CD4-positive, alpha-beta T cell treated with Interleukin-4 for 1 hour (primary cell): ENCODE measurements around the gene SLC46A2.

Source experiments
- DNase-seq, 2 donors: peaks; one replicate each; pipeline ENCODE4 v3.0.0-alpha.2; 2020 to 2022

Gene SLC46A2

GRCh38 chr9:112890106-112891081, at the start of gene SLC46A2:
Gene SLC46A2 (minus strand): TSS chr9:112890876. CDS start chr9:112890681, 195 bp downstream.
- DNase-seq, result peak in 1 of 2 donors; percentile 30

DNA sequence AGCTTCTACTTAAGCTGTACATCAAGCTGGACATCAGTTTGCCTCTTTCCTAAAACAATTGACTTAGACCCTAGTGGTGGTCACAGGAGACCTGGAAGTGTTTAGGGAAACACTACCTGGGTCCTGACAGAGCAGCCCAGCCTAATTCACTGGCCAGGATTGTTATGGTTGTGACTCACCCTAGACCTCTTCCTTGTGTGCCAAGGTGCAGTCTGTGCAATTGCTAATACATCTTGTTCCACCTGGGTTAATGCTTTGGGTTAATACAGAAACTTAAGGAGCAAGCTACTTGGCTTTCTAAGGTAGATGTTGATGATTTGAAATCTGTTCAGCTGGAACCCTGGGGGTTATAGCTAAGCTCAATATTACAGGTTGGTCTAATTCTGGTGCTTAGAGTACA, 48.7 kb upstream of the SLC46A2 start:
- DNase-seq, result no peak

- DNase-seq, result no peak
Observed at GRCh38 chr9:112933696-112934095, 43.0 kb upstream of the SLC46A2 start.

DNA sequence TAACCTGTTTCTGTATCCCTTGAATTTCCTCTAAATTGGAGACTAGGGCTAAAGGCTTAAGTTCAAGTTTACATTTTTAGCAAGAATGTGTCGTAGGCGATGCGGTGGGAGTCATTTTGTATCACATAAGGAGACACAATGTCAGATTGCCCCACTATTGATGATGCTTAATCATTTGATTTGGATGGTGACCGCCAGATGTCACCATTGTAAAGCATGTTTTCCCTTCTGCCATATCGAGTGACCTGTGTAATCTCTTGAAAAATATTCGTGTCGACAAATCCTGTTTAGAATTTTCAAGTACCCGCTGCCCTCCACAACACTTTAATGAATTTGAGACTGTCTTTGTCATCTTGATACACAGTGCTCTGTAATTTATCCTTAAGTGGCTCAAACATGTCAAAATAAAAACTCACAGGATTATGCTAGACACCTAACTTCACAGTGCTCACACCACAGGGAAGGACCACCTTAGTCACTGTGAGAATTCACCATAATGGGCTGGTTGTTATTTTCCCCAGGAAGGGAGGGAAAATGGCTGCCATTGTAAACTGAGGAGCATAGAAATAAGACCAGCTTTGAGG, 34.5 kb upstream of the SLC46A2 start:
- DNase-seq, result peak in 1 of 2 donors; percentile 7

GRCh38 chr9:112921549-112921948, 30.9 kb upstream of the SLC46A2 start:
- no peak for DNase-seq

DNA sequence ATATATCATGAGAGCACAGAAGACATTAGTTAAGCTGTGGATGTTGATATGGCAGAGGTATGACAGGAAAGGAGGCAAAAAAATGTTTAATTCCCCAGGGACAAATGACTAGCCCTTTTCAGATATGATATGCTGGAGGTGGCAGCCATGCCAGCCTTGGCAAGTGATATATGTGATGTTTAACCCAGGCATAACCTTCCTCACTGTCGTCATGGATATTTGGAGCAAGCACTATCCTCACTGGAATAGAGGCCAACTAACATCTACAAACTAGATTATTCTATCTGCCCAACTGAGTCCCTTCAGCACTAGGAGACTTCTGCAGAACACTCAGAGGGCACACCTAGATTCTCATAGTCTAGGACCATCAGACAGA, 27.3 kb upstream of the SLC46A2 start:
- DNase-seq, result no peak

DNA sequence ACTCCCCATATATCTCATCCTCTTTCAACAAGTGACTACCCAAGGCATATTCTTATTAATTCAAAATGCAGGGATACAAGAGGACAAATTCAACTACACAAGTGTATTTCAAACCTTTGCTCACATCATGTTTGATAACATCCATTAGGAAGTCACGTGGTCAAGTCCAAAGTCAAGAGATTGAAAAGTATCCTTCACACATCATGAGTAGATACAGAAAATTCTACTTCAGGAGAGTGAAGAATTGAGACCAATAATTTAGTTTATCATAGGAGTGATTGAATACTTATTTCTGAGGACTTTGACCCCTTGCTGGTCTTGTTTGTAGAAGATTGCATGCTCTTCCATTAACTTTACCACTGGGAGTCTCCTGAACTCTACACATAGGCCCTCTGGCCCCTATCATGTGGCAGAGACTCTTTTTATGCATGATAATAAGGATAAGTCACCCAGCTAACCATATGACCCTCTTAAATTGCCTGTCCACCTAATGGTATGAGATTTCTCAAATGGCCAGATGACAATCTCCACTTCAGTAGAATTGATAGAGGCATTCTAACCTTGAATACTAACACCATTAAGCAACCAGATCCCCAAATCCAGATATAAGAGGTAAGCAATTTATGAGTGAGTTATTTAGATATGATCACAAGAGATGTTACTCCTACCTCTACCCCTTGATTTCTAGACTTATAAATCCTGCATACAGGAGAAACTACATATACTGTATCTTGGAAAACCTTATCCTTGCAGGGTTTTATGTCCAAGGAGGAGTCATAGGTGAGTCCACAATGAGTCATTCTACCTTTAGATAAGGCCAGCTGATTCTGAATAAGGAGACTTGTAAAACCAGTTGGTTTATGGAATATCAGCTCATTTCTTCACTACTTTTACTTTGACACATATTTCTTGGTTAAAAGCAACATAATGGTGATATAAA, 26.6 kb upstream of the SLC46A2 start:
- no peak for DNase-seq

- DNase-seq, result no peak
Observed at GRCh38 chr9:112914524-112914923, 23.8 kb upstream of the SLC46A2 start.

DNA sequence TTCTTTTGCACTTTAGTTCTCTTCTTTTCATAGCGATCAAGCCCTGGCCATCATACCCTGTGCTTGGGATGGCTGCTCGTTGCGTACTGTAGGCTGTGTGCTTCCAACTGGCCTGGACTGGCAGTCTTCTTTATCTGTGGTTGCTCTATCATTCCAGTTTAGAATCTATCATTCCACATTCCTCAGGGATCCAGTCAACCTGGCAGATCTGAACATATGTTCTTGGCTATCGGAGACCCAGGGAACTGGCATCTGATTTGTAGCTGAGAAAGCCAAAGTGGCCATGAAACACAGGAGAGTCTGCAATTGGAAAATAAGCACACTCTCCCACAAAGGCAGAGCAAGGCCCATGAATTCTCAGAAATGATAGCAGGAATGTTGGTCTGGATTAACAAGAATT, 22.6 kb upstream of the SLC46A2 start:
- no peak for DNase-seq

- no peak for DNase-seq
Observed at GRCh38 chr9:112912636-112913035, 22.0 kb upstream of the SLC46A2 start.

DNA sequence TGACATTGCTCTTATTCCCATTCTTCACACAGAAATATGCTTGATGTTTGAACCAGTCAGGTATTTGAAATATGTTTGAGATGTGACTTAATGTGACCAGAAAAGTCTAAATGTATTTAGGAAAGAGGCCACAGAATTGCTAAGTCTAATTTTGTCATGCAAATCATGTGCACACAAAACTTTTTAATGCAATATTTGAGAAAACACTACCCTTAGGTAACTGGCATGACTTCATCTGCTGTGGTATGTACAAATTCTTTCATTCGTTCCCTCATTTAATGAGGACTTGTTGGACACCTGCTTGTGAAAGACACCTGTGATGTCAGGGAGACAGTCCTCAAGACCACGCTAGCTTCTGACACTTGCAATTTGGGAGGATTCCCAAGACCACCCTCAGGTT, 21.1 kb upstream of the SLC46A2 start:
- no peak for DNase-seq

GRCh38 chr9:112905084-112905483, 14.4 kb upstream of the SLC46A2 start:
- DNase-seq, result no peak

DNA sequence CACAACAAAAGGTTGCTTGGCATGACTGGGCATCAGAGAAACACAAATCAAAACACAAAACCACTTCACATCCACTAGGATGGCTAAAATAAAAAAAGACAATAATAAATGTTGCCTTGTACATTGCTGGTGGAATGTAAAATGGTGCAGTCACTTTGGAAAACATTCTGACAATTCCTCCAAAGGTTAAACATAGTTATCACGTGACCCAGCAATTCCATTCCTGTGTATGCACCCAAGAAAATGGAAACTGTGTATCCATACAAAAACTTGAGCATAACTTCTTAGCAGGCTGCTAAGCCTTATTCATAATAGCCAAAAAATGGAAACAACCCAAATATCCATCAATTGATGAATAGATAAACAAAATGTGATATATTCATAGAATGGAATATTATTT, 10.2 kb upstream of the SLC46A2 start:
- no peak for DNase-seq

GRCh38 chr9:112900488-112900887, 9.8 kb upstream of the SLC46A2 start:
- DNase-seq, result no peak

DNA sequence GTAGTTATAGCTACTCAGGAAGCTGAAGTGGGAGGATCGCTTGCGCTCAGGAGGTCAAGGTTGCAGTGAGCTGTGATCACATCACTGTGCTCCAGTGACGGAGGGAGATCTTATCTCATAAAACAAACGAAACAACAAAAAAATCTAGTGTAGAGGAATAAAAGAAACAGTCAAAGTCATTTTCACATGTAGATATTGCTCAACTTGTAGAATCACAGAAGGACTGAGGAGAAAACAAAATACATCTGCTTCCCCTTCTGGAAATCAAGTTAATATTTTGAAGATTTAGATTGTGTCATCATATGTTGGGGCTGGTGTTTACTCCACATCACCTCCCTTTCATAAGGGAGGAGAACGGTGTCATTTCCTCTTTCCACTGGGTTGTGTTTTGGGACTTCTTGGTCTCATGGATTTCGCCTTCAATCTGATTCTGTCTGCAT, 8.2 kb upstream of the SLC46A2 start:
- no peak for DNase-seq

- DNase-seq, result no peak
Observed at GRCh38 chr9:112896131-112896530, 5.5 kb upstream of the SLC46A2 start.

GRCh38 chr9:112894699-112895098, 4.0 kb upstream of the SLC46A2 start:
- DNase-seq, result no peak

DNA sequence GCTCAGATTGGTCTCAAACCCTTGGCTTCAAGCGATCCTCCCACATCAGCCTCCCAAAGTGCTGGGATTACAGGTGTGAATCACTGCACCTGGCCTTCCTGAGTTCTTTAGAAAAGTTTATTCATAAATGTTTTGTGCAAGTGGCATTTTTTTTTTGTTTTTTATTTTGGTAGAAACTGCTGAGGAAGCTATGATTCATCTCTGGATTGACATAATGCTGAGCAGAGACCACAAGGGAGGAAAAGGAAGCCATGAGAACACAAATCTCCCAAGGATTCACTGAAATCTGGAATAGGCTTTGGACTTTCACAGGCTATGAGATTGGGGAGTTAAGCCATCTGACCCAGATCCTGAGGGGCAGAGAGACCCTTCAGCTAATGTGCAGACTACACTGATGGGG, 3.4 kb upstream of the SLC46A2 start:
- DNase-seq, result no peak

DNA sequence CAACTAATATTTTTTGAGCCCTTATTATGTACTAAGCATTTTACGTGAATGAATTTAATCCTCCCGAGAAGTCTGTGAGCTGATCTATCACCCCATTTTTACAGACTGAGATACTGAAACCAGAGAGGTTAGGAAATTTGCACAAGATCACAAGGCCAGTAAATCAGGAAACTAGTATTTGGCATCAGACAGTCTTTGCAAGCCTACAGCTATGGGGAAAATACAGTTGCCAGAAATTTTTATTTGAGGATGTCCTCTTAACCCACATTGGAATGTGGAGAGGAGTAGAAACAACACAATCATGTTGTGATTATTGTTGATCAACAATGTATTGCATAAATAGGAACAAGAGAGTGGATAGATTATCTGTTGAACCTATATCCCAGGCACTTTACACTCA, 2.3 kb upstream of the SLC46A2 start:
- no peak for DNase-seq

GRCh38 chr9:112891521-112891920, 845 bp upstream of the SLC46A2 start:
- DNase-seq, result no peak

GRCh38 chr9:112887381-112887780, 3.3 kb downstream of the SLC46A2 start:
- DNase-seq, result peak in 1 of 2 donors; percentile 53

DNA sequence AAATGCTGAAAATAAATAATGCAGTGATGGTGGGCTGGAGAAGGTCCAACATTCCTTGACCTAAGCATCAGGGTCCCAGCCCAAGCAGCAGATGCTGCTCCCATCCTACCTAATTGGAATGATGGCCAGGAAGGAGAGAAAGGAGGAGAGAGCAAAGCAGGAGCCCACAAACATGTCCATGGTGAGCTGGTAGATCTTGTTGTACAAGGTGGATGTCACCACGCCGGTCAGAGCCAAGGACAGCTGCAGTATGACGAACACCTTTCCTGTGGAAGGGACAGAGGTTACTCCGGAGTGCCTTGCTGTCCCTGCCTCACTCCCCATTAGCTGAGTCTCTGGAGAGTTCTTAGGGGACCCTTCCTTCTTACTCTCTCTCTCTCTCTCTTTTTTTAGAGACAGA, 4.3 kb downstream of the SLC46A2 start:
- DNase-seq, result no peak

DNA sequence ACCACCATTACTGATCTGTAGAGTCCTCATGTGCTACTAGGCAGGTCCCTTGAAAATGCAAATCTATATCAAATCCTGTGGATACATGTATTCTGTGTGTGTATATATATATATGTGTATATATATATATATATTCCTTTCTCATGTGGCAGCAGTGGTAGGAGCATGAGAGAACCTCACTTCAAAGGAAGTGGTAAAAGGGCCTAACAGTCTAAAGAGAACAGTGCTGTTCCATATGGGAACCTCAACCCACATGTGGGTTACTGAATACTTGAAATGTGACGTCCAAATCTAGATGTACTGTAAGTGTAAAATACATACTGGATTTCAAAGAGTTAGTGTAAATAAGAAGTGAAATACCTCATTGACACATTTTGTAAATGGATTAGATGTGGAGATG, 5.4 kb downstream of the SLC46A2 start:
- no peak for DNase-seq
